Duodenal mucosa (tissue), 2 donors: Measurements from ENCODE around the gene MON2.
A peak's percentile ranks its signal among the peaks of the same experiment; 100 is the strongest.

Experiments
- H3K27ac ChIP-seq: one replicate; pipeline ENCODE4 v1.7.0; 2013; ENCODE audit warnings: low read depth, low read length
- H3K27me3 ChIP-seq, 2 donors: one replicate each; pipeline ENCODE4 v1.7.0; 2013; ENCODE audit warnings: low read length in 2 of 2, control low read depth in 1 of 2; ENCODE audit not compliant: insufficient read depth in 2 of 2, control insufficient read depth in 1 of 2
- H3K36me3 ChIP-seq, 2 donors: one replicate each; pipeline ENCODE4 v1.7.0; 2013; ENCODE audit warnings: low read length in 2 of 2, control low read depth in 1 of 2; ENCODE audit not compliant: insufficient read depth in 2 of 2, control insufficient read depth in 1 of 2
- H3K4me1 ChIP-seq, 2 donors: one replicate each; pipeline ENCODE4 v1.7.0; 2013; ENCODE audit warnings: low read length in 2 of 2, control low read depth in 1 of 2; ENCODE audit not compliant: insufficient read depth in 2 of 2, control insufficient read depth in 1 of 2
- H3K4me3 ChIP-seq, 2 donors: one replicate each; pipeline ENCODE4 v1.7.0; 2013; ENCODE audit warnings: low read length in 2 of 2, low read depth in 1 of 2
- H3K9ac ChIP-seq, 2 donors: one replicate each; pipeline ENCODE4 v1.7.0; 2013; ENCODE audit warnings: low read length in 2 of 2, low read depth in 1 of 2
- H3K9me3 ChIP-seq, 2 donors: one replicate each; pipeline ENCODE4 v1.7.0; 2013; ENCODE audit warnings: low read length in 2 of 2, control low read depth in 1 of 2; ENCODE audit not compliant: control insufficient read depth in 1 of 2

Gene MON2

GRCh38 chr12:62466594-62467491 is at the start of gene MON2:
Gene MON2 (plus strand): TSS chr12:62466826. CDS start chr12:62467208, 382 bp downstream.
- H3K4me1 ChIP-seq, result peaks cover 10 to 13% of the 10 kb centered on the region in 2 donors
- H3K9ac ChIP-seq, result peak within 1 kb of the TSS; percentile 96

DNA sequence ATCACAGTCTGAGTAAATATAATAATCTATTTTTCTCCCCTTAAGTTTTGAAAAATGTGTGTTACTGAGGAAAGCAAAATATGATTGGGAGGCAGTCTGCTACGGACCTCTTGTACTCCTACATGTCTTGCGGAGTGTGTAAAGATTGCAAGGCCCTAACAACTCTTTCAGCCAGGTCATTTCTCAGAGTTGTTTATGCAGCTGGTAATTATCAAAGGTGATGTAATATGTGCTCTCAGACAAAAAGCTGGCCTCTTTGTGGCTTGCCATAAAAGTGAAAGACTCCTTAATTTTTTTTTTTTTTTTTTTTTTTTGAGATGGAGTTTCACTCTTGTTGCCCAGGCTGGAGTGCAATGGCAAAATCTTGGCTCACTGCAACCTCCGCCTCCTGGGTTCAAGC is 40.5 kb upstream of the MON2 start:
- Histone ChIP-seq H3K4me1 (no peaks in the 10 kb centered on the region), H3K9me3 (peaks cover 2 to 9% of the 10 kb centered on the region in 2 donors), H3K9ac (no peak overlapping the region), H3K27me3 (no peaks in the 10 kb centered on the region), H3K4me3 (no peak overlapping the region), H3K27ac (no peak overlapping the region), H3K36me3 (no peaks in the 10 kb centered on the region)

More at GRCh38 chr12:62466594-62467491, at the start of gene MON2:
- no peaks in the 10 kb centered on the region for H3K36me3 ChIP-seq
- peaks cover 0 to 3% of the 10 kb centered on the region in 2 donors for H3K9me3 ChIP-seq
- H3K27me3 ChIP-seq, result no peaks in the 10 kb centered on the region
- peak within 1 kb of the TSS; percentile 92 to 100 for H3K4me3 ChIP-seq
- H3K27ac ChIP-seq, result peak within 1 kb of the TSS; percentile 90

- Histone ChIP-seq H3K27ac (no peak overlapping the region), H3K27me3 (peaks cover 0 to 3% of the 10 kb centered on the region in 2 donors), H3K4me3 (no peak overlapping the region), H3K9ac (no peak overlapping the region), H3K4me1 (peaks cover 0 to under 1% of the 10 kb centered on the region in 2 donors), H3K36me3 (no peaks in the 10 kb centered on the region), H3K9me3 (peaks cover 2 to 3% of the 10 kb centered on the region in 2 donors)
Measured at GRCh38 chr12:62429457-62429856, 37.2 kb upstream of the MON2 start.

DNA sequence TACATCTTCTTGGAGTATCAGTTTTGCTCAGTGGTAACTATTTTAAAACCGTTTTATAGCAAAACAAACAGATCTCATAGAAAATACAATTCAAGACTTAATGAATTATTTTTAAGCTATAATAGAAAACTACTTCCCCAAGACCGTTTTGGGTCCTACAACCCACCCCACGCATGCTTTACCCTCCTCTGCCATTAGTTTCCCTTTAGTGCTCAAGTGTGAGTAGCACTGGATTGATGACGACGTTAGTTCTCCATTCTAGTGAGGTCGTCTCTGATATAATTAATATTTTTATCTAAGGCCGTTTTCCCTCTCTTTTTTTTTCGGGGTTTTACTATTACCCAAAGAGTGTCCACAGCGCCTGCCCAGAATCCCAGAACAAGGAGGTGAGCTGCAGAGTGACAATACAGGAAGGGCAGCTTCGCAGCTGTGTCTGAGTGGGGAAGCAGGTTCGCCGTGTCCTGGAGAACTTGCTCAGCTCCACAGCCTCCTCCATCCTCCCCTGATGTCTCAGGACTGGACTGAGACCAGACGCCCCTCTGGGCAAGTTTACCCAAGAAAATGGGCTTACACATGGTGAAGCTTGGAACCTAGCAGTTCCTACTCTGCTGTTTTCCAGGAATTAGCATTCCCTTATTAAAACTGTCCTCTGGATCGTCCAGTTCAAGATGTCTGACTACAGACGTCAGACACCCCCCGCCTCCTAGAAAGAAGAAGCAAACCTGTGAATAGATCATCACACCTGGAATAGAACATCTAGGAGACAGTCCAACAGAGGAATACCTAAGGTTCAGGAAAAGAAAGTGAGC is 31.9 kb upstream of the MON2 start:
- H3K36me3 ChIP-seq, result no peaks in the 10 kb centered on the region
- H3K27me3 ChIP-seq, result peaks cover 0 to 12% of the 10 kb centered on the region in 2 donors
- H3K27ac ChIP-seq, result no peak overlapping the region
- peak overlapping the region; percentile 27 to 53 for H3K9ac ChIP-seq
- peak overlapping the region; percentile 65 to 76 for H3K4me3 ChIP-seq
- H3K4me1 ChIP-seq, result peaks cover 14 to 17% of the 10 kb centered on the region in 2 donors
- no peaks in the 10 kb centered on the region for H3K9me3 ChIP-seq

DNA sequence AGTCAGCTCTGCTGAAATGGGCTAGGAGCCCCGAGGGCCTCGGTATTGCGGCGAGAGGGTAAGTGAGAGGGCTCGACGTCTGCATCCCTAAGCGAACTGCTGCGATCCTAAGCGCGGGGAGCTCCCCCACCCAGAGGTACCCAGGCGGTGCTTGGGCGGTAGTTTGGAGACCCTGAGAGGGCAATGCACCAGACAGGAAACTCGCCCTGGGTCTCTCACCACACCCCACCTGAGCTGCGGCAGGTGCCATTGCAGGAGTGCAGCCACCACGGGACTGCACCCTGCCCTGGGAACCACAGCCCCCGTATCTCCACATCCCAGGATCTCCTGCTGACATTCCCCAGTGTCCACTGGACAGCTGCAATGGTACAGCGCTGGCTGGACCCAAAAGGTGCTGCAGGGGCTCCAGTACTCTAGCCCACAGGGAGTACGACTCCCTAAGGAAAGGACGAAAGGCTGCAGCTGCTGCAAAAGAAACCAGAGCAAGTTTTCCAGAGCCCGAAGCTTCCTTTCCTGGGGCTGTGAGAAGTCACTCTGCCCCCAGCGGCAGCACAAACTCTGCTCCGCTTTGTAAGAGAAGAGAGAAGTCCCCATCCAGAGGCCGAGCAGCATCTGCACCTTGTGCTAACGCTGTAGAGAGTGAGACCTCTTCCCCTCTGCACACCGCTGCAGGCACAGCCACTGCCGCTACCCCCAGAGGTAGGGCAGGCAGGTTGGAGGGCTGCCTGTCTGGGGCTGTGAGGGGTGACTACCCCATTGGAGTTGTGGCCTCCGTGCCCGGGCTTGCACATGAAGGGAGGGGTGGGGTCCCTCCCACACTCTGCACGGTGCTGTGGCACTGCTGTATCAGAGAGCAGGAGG is 31.1 kb upstream of the MON2 start:
- Histone ChIP-seq H3K4me1 (peaks cover 14 to 17% of the 10 kb centered on the region in 2 donors), H3K27ac (no peak overlapping the region), H3K9ac (peak overlapping the region; percentile 27 to 53)

GRCh38 chr12:62436164-62436503 is 30.5 kb upstream of the MON2 start:
- peaks cover 14 to 17% of the 10 kb centered on the region in 2 donors for H3K4me1 ChIP-seq
- H3K9ac ChIP-seq, result no peak overlapping the region
- H3K27ac ChIP-seq, result no peak overlapping the region
- peak overlapping the region; percentile 65 to 76 for H3K4me3 ChIP-seq
- H3K27me3 ChIP-seq, result peaks cover 0 to 12% of the 10 kb centered on the region in 2 donors
- H3K36me3 ChIP-seq, result no peaks in the 10 kb centered on the region
- H3K9me3 ChIP-seq, result peaks cover 0 to 4% of the 10 kb centered on the region in 2 donors

More for the DNA sequence above, 31.1 kb upstream of the MON2 start:
- Histone ChIP-seq H3K9me3 (no peaks in the 10 kb centered on the region), H3K36me3 (no peaks in the 10 kb centered on the region), H3K4me3 (peak overlapping the region; percentile 65 to 76), H3K27me3 (peaks cover 0 to 12% of the 10 kb centered on the region in 2 donors)

DNA sequence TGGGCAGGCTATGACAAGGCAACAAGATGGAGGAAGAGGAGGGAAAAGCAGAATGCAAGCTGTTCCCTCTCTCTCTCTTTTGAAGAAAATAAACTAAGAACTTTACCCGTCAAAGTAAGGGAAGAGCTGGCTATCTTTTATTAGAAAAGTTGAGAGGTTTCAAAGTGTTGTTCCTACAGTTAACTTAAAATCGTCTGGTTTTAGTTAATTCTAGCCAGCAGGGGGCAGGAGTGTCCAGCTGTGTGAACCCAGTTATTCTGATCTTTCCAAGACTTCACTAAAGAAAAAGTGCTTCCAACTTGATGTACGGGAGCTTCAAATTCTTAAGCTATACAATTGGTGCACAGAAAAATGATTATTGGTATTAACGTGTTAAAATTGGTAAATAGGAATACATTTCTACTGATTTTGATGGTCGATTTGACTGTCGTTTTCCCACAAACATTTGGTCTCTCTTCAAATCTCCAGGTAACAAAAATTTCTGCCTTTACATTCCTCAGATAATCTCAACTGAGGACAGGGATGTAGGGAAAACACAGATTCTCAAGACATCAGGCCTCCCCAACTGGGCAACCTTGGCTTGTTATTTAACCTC is 28.4 kb upstream of the MON2 start:
- H3K36me3 ChIP-seq, result no peaks in the 10 kb centered on the region
- peaks cover 0 to 12% of the 10 kb centered on the region in 2 donors for H3K27me3 ChIP-seq
- H3K9ac ChIP-seq, result no peak overlapping the region
- no peak overlapping the region for H3K27ac ChIP-seq
- no peak overlapping the region for H3K4me3 ChIP-seq
- H3K4me1 ChIP-seq, result peaks cover 14 to 17% of the 10 kb centered on the region in 2 donors
- H3K9me3 ChIP-seq, result peaks cover 0 to 11% of the 10 kb centered on the region in 2 donors

DNA sequence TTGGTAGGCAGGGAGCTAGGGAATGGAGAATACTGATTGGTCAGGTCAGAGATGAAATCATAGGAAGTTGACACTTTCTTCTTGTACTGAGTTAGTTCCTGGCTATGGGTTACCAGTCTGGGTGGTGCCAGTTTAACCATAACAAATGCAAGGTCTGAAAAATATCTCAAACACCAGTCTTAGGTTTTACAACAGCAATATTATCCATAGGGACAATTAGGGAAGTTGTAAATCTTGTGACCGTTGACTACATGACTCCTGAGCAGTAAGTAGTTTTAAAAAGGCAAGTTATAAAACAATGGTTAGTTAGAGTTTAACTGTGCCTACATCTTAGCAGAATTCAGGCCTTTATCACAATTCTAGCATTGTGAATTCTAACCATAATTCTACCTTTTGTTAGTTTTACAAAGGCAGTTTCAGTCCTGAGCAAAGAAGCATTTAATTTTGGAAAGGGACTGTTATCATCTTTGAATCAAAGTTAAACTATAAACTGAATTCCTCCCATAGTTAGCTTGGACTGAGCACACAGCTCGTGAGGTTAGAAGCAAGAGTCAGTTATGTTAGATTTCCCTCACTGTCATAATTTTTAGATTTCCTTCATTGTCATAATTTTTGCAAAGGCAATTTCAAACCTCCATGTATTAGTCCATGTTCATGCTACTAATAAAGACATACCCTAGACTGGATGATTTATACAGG is 19.7 kb upstream of the MON2 start:
- Histone ChIP-seq H3K4me1 (no peaks in the 10 kb centered on the region), H3K9me3 (peaks cover 4% of the 10 kb centered on the region in 2 donors), H3K27me3 (no peaks in the 10 kb centered on the region), H3K4me3 (no peak overlapping the region), H3K9ac (no peak overlapping the region), H3K27ac (no peak overlapping the region), H3K36me3 (no peaks in the 10 kb centered on the region)

GRCh38 chr12:62448436-62448835 is 18.2 kb upstream of the MON2 start:
- Histone ChIP-seq H3K4me1 (no peaks in the 10 kb centered on the region), H3K27ac (no peak overlapping the region), H3K4me3 (no peak overlapping the region), H3K36me3 (no peaks in the 10 kb centered on the region), H3K27me3 (no peaks in the 10 kb centered on the region), H3K9ac (no peak overlapping the region), H3K9me3 (peaks cover 4% of the 10 kb centered on the region in 2 donors)
